Activated CD4-positive, alpha-beta T cell treated with anti-CD3 and anti-CD28 coated beads for 1 hour (primary cell): ENCODE measurements around the gene CLEC17A.
"Not testable (repeated sequence)": the region's sequence is repeated elsewhere in the genome, so short reads cannot be mapped to it uniquely, and the experiment has no call there.

Experiments
- DNase-seq: peaks from one replicate; pipeline ENCODE4 v3.0.0-alpha.2; 2020

Gene CLEC17A

DNA sequence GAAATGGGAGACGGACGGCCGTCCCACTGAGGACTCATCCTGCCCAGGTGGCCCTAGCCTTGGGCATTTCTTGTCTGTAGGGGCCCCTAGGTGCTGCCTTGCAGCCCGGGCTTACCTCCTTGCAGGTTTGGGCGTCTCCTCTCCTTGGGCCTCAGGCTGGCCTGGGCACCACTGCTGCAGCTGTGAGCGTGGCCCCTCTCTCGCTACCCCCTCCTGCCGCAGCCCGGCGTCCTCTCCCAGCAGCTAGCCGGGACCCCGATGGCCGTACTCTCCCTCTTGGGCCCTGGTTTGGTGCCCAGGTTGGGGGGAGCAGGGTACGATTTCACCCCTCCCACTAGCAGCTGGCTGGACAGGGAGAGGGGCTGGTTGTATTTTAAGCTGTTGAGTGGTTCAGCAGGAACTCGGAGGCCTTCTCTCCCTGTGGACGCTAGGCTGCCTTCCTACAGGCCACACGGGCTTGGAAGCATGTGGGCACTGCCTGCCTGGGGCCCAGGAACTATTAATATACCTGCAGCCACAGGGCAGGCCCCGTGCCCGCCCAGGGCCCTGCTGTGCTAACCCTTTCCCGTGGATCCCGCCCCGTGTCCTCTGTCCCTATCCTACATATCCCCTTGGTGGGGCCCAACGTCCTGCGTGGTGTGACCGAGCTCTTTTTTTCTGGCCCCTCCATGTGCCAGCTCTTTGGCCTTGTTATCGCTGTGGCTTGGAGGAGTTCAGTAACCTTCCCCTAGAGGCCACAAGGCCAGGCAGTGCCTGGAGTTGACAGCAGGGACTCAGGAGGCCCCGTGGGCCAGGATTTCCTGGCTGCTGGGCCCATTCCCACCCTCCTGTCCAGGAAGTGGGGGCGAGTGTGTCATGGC, 22.7 kb upstream of the CLEC17A start:
- DNase-seq, result no peak

DNA sequence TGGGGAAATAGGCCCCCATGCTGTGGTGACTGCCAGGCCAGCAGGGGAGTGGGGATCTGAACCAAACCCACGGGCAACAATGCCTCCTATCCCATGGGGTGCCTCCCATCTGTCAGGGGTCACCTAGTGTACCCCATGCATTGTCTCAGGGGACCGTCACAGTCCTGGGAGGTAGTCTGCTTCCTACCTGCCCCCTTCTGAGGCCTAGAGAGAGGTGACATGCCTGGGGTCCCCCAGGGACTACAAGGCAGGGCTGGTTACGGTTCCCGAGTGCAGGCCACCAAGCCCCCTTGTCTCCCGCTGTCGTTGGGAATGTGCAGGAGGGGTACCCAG, 22.1 kb upstream of the CLEC17A start:
- no peak for DNase-seq

GRCh38 chr19:14561249-14561648, 21.6 kb upstream of the CLEC17A start:
- no peak for DNase-seq

DNA sequence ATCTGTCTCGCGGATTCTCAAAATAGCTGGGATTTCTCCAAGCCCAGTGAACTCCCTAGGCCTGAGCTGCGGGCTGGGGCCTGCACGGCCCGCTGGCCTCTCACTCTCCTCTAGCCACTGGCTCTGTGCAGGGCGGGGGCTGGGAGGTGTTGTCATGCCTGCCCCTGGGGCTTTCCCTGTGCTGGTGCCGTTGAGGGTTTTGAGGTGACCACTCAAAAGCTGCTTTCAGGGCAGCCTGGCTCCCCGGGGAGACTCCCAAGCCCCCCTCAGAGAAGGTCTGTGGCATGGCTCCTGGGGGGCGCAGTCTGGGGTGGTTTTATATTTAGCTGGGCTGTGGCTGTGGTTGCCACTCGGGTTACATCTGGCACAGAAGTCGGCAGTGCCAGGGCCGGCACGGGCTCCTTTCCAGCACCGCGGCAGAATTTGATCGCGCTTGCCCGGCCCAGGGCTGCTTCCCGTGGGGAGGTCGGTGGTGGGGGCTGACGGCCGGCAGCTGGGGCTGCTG, 21.0 kb upstream of the CLEC17A start:
- no peak for DNase-seq

DNA sequence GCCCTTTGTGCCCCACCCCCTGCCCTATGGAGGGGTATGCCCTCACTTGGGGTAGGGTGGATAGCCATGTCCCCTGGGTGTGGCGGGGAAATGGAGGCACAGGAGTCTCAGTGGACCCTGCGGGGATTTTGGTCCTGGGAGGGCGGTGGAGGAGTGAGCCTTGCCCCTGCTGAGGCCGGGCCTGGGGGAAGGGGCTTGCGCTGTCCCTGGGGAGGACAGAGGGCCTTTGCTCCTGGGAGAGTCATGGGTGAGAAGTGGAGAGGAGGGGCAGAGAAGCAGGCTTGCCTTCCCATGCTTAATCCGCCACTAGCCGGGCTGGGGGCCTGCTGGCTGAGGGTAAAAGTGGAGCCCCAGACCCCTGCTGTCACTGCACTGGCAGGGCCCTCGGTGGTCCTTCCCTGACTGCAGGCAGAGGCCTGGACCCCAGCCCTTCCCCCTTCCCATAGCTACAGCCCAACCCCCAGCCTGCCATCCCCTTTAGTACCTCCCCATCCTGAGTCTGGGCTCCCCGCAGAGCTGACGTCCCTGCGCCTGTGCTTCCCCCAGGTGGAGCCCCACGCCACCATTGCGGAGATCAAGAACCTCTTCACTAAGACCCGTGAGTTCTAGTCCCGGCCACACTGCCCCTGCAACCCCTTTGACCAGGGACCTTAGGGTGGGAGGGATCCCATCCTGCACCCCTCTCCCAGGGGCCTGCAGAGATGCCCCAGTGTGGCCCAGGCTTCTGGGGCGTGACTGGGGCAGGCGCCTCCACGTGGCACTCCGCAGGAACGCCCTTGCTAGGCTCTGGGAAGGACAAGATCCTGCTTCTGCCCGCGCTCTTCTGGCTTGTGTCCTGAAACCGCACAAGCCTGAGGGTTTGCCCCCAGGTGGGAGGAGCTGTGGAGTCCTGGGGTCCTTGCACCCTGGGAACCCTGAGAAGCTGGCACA, 20.0 kb upstream of the CLEC17A start:
- DNase-seq, result no peak

GRCh38 chr19:14563590-14563926, 19.3 kb upstream of the CLEC17A start:
- DNase-seq, result no peak

GRCh38 chr19:14563989-14564651, 18.8 kb upstream of the CLEC17A start:
- DNase-seq, result no peak

- not testable (repeated sequence) for DNase-seq
Measured at GRCh38 chr19:14564652-14565297, 18.1 kb upstream of the CLEC17A start.

DNA sequence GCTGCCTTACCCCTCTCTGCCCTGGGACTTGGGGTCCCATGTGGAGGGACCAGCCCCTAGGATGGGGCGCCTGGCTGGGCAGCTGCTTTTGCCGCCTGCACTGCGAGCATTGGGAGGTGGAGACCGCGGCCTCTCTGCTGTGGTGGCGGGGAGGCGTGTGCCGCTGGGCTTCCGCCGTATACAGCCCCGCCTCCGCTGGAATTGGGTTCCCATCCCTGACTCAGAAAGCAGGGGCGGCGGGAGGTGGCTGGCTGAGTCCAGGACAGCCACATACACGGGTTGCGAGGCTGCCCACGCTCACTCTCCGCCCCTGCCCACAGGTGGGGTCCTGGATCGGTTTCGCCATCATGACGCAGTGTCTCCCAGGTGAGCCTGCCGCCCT, 17.6 kb upstream of the CLEC17A start:
- no peak for DNase-seq

- DNase-seq, result no peak
Measured at GRCh38 chr19:14565765-14566711, 16.8 kb upstream of the CLEC17A start.

GRCh38 chr19:14566712-14567077, 16.2 kb upstream of the CLEC17A start:
- DNase-seq, result no peak

DNA sequence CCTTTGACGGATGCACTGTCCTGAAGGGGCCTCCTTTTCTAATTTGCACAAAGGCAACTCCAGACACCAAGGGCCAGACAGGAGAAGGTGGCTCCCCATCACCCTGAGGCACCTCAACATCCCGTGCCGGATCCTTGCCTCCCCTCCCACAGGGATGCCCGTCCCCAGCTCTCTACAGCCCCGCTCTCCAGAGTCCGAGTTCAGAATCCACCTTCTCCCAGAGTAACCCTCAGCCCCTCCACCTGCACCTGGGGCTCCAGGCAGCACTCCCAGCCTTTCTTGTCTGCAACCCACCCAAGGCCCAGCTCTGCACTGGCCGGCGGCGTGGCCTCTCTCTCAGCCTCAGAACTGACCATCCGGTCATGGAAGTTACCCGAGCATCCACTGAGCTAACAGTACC, 15.8 kb upstream of the CLEC17A start:
- DNase-seq, result no peak

- DNase-seq, result no peak
Measured at GRCh38 chr19:14570864-14571527, 11.9 kb upstream of the CLEC17A start.

DNA sequence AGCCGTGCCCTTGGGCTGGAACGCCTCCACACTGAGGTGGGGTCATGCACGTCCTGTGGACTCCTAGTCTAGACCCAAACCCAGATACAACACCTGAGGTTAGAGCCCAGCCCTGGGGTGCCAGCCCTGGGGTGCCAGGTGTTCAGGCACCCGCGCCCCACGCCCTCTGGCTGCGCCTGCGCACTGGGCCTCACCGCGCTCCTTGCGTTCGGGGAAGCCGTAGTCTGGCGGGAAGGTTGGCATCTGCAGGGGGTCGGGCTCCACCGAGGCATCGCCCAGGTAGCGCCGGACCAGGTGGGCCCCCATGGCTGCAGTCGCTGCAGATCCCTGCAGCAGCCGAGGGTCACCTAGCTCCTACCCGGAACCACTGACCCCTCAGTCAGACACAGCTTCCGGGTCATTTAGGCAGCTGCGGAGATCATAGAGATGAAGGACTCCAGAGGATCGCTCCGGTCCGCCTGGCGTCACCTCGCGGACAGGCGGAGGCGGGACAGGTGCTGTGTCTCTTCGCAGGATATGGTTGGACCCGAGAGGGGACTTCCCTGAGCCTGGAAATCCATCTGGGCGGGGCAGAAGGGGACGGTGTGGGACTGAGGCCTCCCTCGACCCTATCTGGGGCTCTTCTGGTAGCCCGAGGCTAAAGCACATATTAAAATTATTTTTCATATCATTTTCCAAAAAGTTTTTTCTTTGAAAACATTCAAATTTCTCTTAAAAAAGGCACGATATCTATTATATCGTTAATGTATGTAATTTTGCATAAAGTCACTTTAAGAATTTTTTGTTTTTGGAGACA, 11.0 kb upstream of the CLEC17A start, which contains the start of gene NDUFB7:
Gene NDUFB7 (minus strand): TSS at position 372 of the 796 bp plus-strand sequence. CDS start 66 bp downstream, at position 306.
- DNase-seq, result peak; percentile 80

GRCh38 chr19:14575428-14575980, 7.4 kb upstream of the CLEC17A start:
- DNase-seq, result no peak

DNA sequence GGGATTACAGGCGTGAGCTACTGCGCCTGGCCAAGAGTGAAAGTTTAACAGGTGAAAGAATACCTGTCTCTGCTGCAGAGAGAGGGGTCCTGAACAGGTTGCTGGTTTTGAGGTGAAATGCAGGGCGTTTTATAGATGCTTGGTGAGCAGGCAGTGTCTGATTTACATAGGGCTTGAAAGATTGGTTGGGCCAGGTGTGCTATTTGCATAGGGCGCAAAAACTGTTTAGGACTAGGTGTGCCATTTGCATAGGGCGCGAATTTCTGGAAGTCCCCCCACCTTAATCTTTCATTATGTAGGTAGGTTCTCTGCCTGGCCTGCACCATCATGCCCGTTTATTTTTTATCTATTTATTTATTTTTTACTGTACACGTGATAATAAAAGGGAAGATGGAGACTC, 6.5 kb upstream of the CLEC17A start:
- no peak for DNase-seq

DNA sequence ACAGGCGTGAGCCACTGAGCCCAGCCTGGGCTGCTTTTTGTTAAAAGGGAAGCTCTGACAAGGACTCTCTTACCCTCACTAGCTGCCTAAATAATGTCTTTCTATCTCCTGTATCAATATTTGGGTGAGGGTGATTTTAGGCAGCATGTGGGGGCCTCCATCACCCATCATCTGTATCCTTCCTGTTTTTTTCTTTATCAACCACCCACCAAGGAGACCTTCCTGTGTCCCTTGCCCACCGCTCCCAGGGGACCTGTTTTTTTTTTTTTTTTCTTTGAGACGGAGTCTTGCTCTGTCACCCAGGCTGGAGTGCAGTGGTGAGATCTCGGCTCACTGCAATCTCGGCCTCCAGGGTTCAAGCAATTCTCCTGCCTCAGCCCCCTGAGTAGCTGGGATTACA, 5.6 kb upstream of the CLEC17A start:
- no peak for DNase-seq

- no peak for DNase-seq
Measured at GRCh38 chr19:14577885-14578427, 4.9 kb upstream of the CLEC17A start.

- no peak for DNase-seq
Measured at GRCh38 chr19:14580623-14581237, 2.2 kb upstream of the CLEC17A start.
